ENCODE measurements around the gene RTN4RL2. TPM values are rescaled to one million over a fixed set of nuclear protein-coding genes. Genes with fewer than 3 reads are reported as not detected.

Gene RTN4RL2
- total and polyA plus RNA-seq, 8 donors: 0.75 to 8.1 (median 0.78) TPM; not detected in 3

GRCh38 chr11:57471496-57471895, 11.2 kb downstream of the RTN4RL2 start:
- H3K9me3 ChIP-seq: no peaks in the 10 kb centered on the region
- H3K36me3 ChIP-seq: no peaks in the 10 kb centered on the region
- WGBS, 5 donors: 61 to 83% (median 68%) methylated on average over 2 to 3 of the region's 3 CpGs
- TF ChIP-seq CTCF (IDR thresholded peaks at IDR 0.05) (no peak), EP300 (IDR thresholded peaks at IDR 0.05) (no peak), POLR2A (IDR thresholded peaks at IDR 0.05) (no peak), POLR2AphosphoS5 (IDR thresholded peaks at IDR 0.05) (no peak)
- no peak overlapping the region for H3K27ac ChIP-seq
- no peak overlapping the region for H3K4me3 ChIP-seq
- DNase-seq: peak in 1 of 2 donors; percentile 61
- peaks cover 10 to 28% (median 13%) of the 10 kb centered on the region in 4 donors for H3K4me1 ChIP-seq
- peaks cover 0 to 47% (median 6%) of the 10 kb centered on the region in 3 donors for H3K27me3 ChIP-seq
- intact Hi-C loops (cut with DNase I; ENCODE audit: low total_unique reads): no loop called here

- intact Hi-C loops (cut with DNase I; ENCODE audit: low total_unique reads): no loop called here
Measured at GRCh38 chr11:57473285-57473841, 13.0 kb downstream of the RTN4RL2 start.

GRCh38 chr11:57474017-57474802, 13.9 kb downstream of the RTN4RL2 start:
- Histone ChIP-seq H3K4me3 (no peak overlapping the region), H3K27me3 (peaks cover 0 to 57% (median 8%) of the 10 kb centered on the region in 3 donors), H3K9me3 (no peaks in the 10 kb centered on the region), H3K4me1 (peaks cover 22 to 46% (median 30%) of the 10 kb centered on the region in 4 donors), H3K27ac (no peak overlapping the region), H3K36me3 (no peaks in the 10 kb centered on the region)
- intact Hi-C loops (cut with DNase I; ENCODE audit: low total_unique reads): no loop called here
- TF ChIP-seq EP300 (IDR thresholded peaks at IDR 0.05) (no peak), POLR2AphosphoS5 (IDR thresholded peaks at IDR 0.05) (no peak), CTCF (IDR thresholded peaks at IDR 0.05) (no peak), POLR2A (IDR thresholded peaks at IDR 0.05) (no peak)
- DNase-seq: no peak
- WGBS, 5 donors: 52 to 69% (median 62%) methylated on average over 9 of the region's 9 CpGs

More at GRCh38 chr11:57473285-57473841, 13.0 kb downstream of the RTN4RL2 start:
- no peak for TF ChIP-seq POLR2AphosphoS5 (IDR thresholded peaks at IDR 0.05)
- H3K9me3 ChIP-seq: no peaks in the 10 kb centered on the region
- H3K27me3 ChIP-seq: peaks cover 0 to 57% (median 8%) of the 10 kb centered on the region in 3 donors
- no peaks in the 10 kb centered on the region for H3K36me3 ChIP-seq
- peaks cover 22 to 46% (median 28%) of the 10 kb centered on the region in 4 donors for H3K4me1 ChIP-seq
- H3K4me3 ChIP-seq: no peak overlapping the region
- no peak overlapping the region for H3K27ac ChIP-seq
- no peak for DNase-seq
- WGBS, 5 donors: 57 to 70% (median 60%) methylated on average over 6 of the region's 6 CpGs

GRCh38 chr11:57474803-57475115, 14.4 kb downstream of the RTN4RL2 start:
- DNase-seq: no peak
- intact Hi-C loops (cut with DNase I; ENCODE audit: low total_unique reads): no loop called here

More at GRCh38 chr11:57474803-57475115, 14.4 kb downstream of the RTN4RL2 start:
- 65 to 85% (median 72%) methylated on average over 4 to 5 of the region's 5 CpGs for WGBS, 5 donors
- H3K4me1 ChIP-seq: peaks cover 22 to 52% (median 33%) of the 10 kb centered on the region in 4 donors
- no peak overlapping the region for H3K4me3 ChIP-seq
- peaks cover 0 to 57% (median 8%) of the 10 kb centered on the region in 3 donors for H3K27me3 ChIP-seq
- H3K27ac ChIP-seq: no peak overlapping the region
- H3K36me3 ChIP-seq: no peaks in the 10 kb centered on the region
- H3K9me3 ChIP-seq: no peaks in the 10 kb centered on the region
- no peak for TF ChIP-seq EP300 (IDR thresholded peaks at IDR 0.05)
- TF ChIP-seq CTCF (IDR thresholded peaks at IDR 0.05): no peak
- no peak for TF ChIP-seq POLR2AphosphoS5 (IDR thresholded peaks at IDR 0.05)
- no peak for TF ChIP-seq POLR2A (IDR thresholded peaks at IDR 0.05)

All from stomach (tissue), 9 donors.